H1 (cell line): ENCODE data around the gene ATG2B. TPM values are rescaled to one million over a fixed set of nuclear protein-coding genes. Genes with fewer than 3 reads are reported as not detected.
"Not testable (repeated sequence)": the region's sequence is repeated elsewhere in the genome, so short reads cannot be mapped to it uniquely, and the experiment has no call there.

Source experiments
- CTCF ChIA-PET: fragments of 300-600 bp; sonication (Branson Sonifier 250); formaldehyde crosslinking; loops from one replicate; lab custom pipeline; 2021; ENCODE audit not compliant: partially characterized antibody; lab: Charles Lee
- POLR2A ChIA-PET: fragments of 300-600 bp; sonication (Branson Sonifier 250); formaldehyde crosslinking; loops from one replicate; lab custom pipeline; 2021; ENCODE audit warnings: inconsistent platforms; ENCODE audit not compliant: partially characterized antibody; lab: Charles Lee
- DNase-seq, 2 experiments: peaks; one replicate each; pipeline versions ENCODE4 v3.0.0 to v3.0.0-alpha.2; 2010 to 2022; ENCODE audit warnings: low spot score in 2 of 2, low read depth in 1 of 2, mixed read lengths in 1 of 2
- FAIRE-seq: peaks from 2 replicates; lab custom pipeline; 2011; peaks lifted over from hg19 to GRCh38; lab: Jason Lieb, UNC
- H2AFZ ChIP-seq: 2 replicates; pipeline ENCODE4 v1.8.1; 2012; ENCODE audit warnings: low read length, inconsistent platforms
- H2AK5ac ChIP-seq: 2 replicates; pipeline ENCODE4 v1.6.1; 2013; ENCODE audit warnings: low read depth, low read length
- H2BK120ac ChIP-seq: replicated peaks from 2 replicates; pipeline ENCODE3; 2013; ENCODE audit warnings: low read depth, low read length, inconsistent platforms
- H2BK12ac ChIP-seq: 2 replicates; pipeline ENCODE4 v1.6.1; 2013; ENCODE audit warnings: low read depth, low read length
- H2BK15ac ChIP-seq: 2 replicates; pipeline ENCODE4 v1.6.1; 2013; ENCODE audit warnings: low read length
- H2BK20ac ChIP-seq: 2 replicates; pipeline ENCODE4 v1.6.1; 2013; ENCODE audit warnings: low read length
- H2BK5ac ChIP-seq: 2 replicates; pipeline ENCODE4 v1.6.1; 2013; ENCODE audit warnings: low read depth, low read length
- H3K14ac ChIP-seq: 2 replicates; pipeline ENCODE4 v1.6.1; 2013; ENCODE audit warnings: inconsistent platforms; ENCODE audit not compliant: insufficient read length
- H3K18ac ChIP-seq: 2 replicates; pipeline ENCODE4 v1.6.1; 2013; ENCODE audit warnings: low read length; ENCODE audit errors: extremely low read depth
- H3K23ac ChIP-seq: 2 replicates; pipeline ENCODE4 v1.6.1; 2013; ENCODE audit warnings: inconsistent platforms; ENCODE audit not compliant: insufficient read length
- H3K23me2 ChIP-seq: 2 replicates; pipeline ENCODE4 v1.6.1; 2013; ENCODE audit warnings: low read depth, low read length
- H3K27ac ChIP-seq: 2 replicates; pipeline ENCODE4 v1.6.1; 2011; ENCODE audit warnings: low read depth, low read length, inconsistent platforms
- H3K27me3 ChIP-seq, 4 experiments: replicated peaks in 1 of 4; 1 replicate in 1 of 4; 2 replicates in 3 of 4; pipeline versions ENCODE4 v1.6.1 to v1.8.1; 2011 to 2013; ENCODE audit warnings: low read length in 3 of 4, mild to moderate bottlenecking in 3 of 4, inconsistent platforms in 2 of 4, mixed read lengths in 2 of 4, moderate library complexity in 1 of 4; ENCODE audit not compliant: control insufficient read depth in 3 of 4, insufficient read depth in 3 of 4; ENCODE audit errors: extremely low read depth in 1 of 4
- H3K36me3 ChIP-seq, 4 experiments: 2 replicates each; pipeline versions ENCODE4 v1.6.1 to v1.8.1; 2011 to 2013; ENCODE audit warnings: mild to moderate bottlenecking in 4 of 4, low read length in 3 of 4, moderate library complexity in 2 of 4, control low read depth in 1 of 4, inconsistent platforms in 1 of 4; ENCODE audit not compliant: insufficient read depth in 4 of 4, control insufficient read depth in 2 of 4
- H3K4ac ChIP-seq: replicated peaks from 2 replicates; pipeline ENCODE3; 2013; ENCODE audit warnings: low read length, low read depth, mixed read lengths, inconsistent platforms; ENCODE audit not compliant: insufficient read length
- H3K4me1 ChIP-seq, 4 experiments: replicated peaks in 1 of 4; 1 replicate in 1 of 4; 2 replicates in 3 of 4; pipeline versions ENCODE4 v1.6.1 to v1.8.1; 2011 to 2013; ENCODE audit warnings: low read length in 3 of 4, inconsistent platforms in 2 of 4, mixed read lengths in 1 of 4; ENCODE audit not compliant: insufficient read depth in 4 of 4, control insufficient read depth in 3 of 4
- H3K4me2 ChIP-seq, 2 experiments: 2 replicates each; pipeline versions ENCODE4 v1.6.1 to v1.8.1; 2011 to 2013; ENCODE audit warnings: low read depth in 2 of 2, low read length in 2 of 2, control low read depth in 1 of 2, inconsistent platforms in 1 of 2, mild to moderate bottlenecking in 1 of 2; ENCODE audit not compliant: insufficient read depth in 1 of 2
- H3K4me3 ChIP-seq, 4 experiments: fragments of 200-600, 300-600 bp in 1 of 4; sonication (generic), shearing (Covaris generic), sonication (Bioruptor Twin) in 1 of 4; 2 replicates each; pipeline versions ENCODE4 v1.5.1 to v1.8.1; 2011 to 2016; ENCODE audit warnings: low read length in 4 of 4, low read depth in 3 of 4, control low read depth in 2 of 4, inconsistent platforms in 2 of 4, mild to moderate bottlenecking in 2 of 4, mixed read lengths in 1 of 4, moderate library complexity in 1 of 4; ENCODE audit not compliant: insufficient read depth in 2 of 4; ENCODE audit errors: extremely low read depth in 1 of 4
- H3K56ac ChIP-seq: replicated peaks from 2 replicates; pipeline ENCODE3; 2013; ENCODE audit warnings: low read depth, mild to moderate bottlenecking, mixed read lengths, low read length, inconsistent platforms; ENCODE audit not compliant: insufficient read length
- H3K79me1 ChIP-seq: 2 replicates; pipeline ENCODE4 v1.6.1; 2013; ENCODE audit warnings: low read depth, low read length, control low read depth
- H3K79me2 ChIP-seq, 2 experiments: 2 replicates each; pipeline versions ENCODE4 v1.6.1 to v1.8.1; 2012 to 2013; ENCODE audit warnings: low read length in 2 of 2, mild to moderate bottlenecking in 2 of 2, inconsistent platforms in 1 of 2; ENCODE audit not compliant: insufficient read depth in 2 of 2, control insufficient read depth in 1 of 2
- H3K9ac ChIP-seq, 4 experiments: replicated peaks in 1 of 4; 1 replicate in 1 of 4; 2 replicates in 3 of 4; pipeline versions ENCODE4 v1.6.1 to v1.8.1; 2011 to 2013; ENCODE audit warnings: low read depth in 3 of 4, low read length in 3 of 4, control low read depth in 2 of 4, mild to moderate bottlenecking in 2 of 4, moderate library complexity in 2 of 4, inconsistent platforms in 1 of 4; ENCODE audit errors: extremely low read depth in 1 of 4
- H3K9me3 ChIP-seq, 2 experiments: 2 replicates each; pipeline versions ENCODE4 v1.6.1 to v1.8.1; 2012 to 2013; ENCODE audit warnings: mild to moderate bottlenecking in 2 of 2, moderate library complexity in 2 of 2, control low read depth in 1 of 2, inconsistent platforms in 1 of 2, low read depth in 1 of 2, low read length in 1 of 2, mixed read lengths in 1 of 2; ENCODE audit not compliant: insufficient read depth in 2 of 2
- H4K20me1 ChIP-seq, 2 experiments: replicated peaks in 1 of 2; 2 replicates each; pipeline versions ENCODE3 to v1.8.1; 2011 to 2013; ENCODE audit warnings: inconsistent platforms in 2 of 2, low read length in 2 of 2, mild to moderate bottlenecking in 1 of 2; ENCODE audit not compliant: insufficient read depth in 2 of 2, control insufficient read depth in 1 of 2
- H4K5ac ChIP-seq: 2 replicates; pipeline ENCODE4 v1.6.1; 2013; ENCODE audit warnings: low read length, low read depth, mixed read lengths, inconsistent platforms; ENCODE audit not compliant: insufficient read length
- H4K8ac ChIP-seq: 2 replicates; pipeline ENCODE4 v1.8.0; 2013; ENCODE audit warnings: mild to moderate bottlenecking, moderate library complexity, low read length, inconsistent platforms; ENCODE audit not compliant: insufficient read depth; ENCODE audit errors: extremely low read depth
- H4K91ac ChIP-seq: replicated peaks from 2 replicates; pipeline ENCODE3; 2013; ENCODE audit warnings: low read length, mixed read lengths, inconsistent platforms; ENCODE audit not compliant: insufficient read length
- WGBS, 2 experiments: shearing (Covaris generic) in 1 of 2; methylation state at CpG; one replicate each; pipeline versions ENCODE4 v1.1.6 to v1.1.7; 2013 to 2015; ENCODE audit warnings: low lambda C conversion rate in 2 of 2, mixed read lengths in 2 of 2, inconsistent platforms in 1 of 2, low coverage in 1 of 2, missing lambda C conversion rate in 1 of 2; ENCODE audit not compliant: insufficient replicate concordance in 2 of 2, insufficient coverage in 1 of 2, insufficient read length in 1 of 2; ENCODE audit errors: extremely low coverage in 1 of 2, missing lambda C conversion rate in 1 of 2; 5-methylcytosine and 5-hydroxymethylcytosine counted together
- polyA plus RNA-seq, 7 experiments: library from polyadenylated mRNA; depleted of rRNA in 3 of 7; stranded (reverse) in 5 of 7; unstranded in 2 of 7; fragments of >200 nt in 5 of 7; fragments of 200-250 nt in 2 of 7; gene quantifications; 1 replicate in 5 of 7; 2 replicates in 1 of 7; 4 replicates in 1 of 7; pipeline versions ENCODE4 v1.2.1 to v1.2.3, GENCODE V29; 2011 to 2013; ENCODE audit warnings: missing spikeins in 2 of 7, mixed read lengths in 2 of 7
- total RNA-seq: library from RNA; stranded (reverse); fragmentation: NEBNext Ultra II Directional; extraction: Animal tissue kit (Norgen Biotek cat#: 25700); gene quantifications from 2 replicates; pipeline ENCODE4 v1.2.1, GENCODE V29; 2021

ATG2B gene
- total and polyA plus RNA-seq, 2 of the 8 experiments (the other 6 are each of a cell fraction or from before 2014, with no cell fraction given): 4.6 to 14.4 TPM

- not testable (repeated sequence) for DNase-seq, H3K4me2 ChIP-seq, H2BK120ac ChIP-seq, H2BK5ac ChIP-seq, H3K23me2 ChIP-seq, H4K8ac ChIP-seq, H3K4me1 ChIP-seq, H4K20me1 ChIP-seq, H2BK20ac ChIP-seq, H3K27ac ChIP-seq, H2BK15ac ChIP-seq, H2BK12ac ChIP-seq, H2AK5ac ChIP-seq, H3K9ac ChIP-seq, FAIRE-seq, H3K23ac ChIP-seq, H4K5ac ChIP-seq, H3K4ac ChIP-seq, H3K18ac ChIP-seq, H3K4me3 ChIP-seq, H3K36me3 ChIP-seq, H3K27me3 ChIP-seq, H3K56ac ChIP-seq, H3K14ac ChIP-seq, H3K79me1 ChIP-seq, H2AFZ ChIP-seq, H3K79me2 ChIP-seq, H4K91ac ChIP-seq
- CTCF ChIA-PET: interaction anchor here (1.1 to 1.4 kb wide), 2 partner anchors 146 to 189 kb away, joined by 3 read pairs; no protein-coding TSS in a partner anchor
- POLR2A ChIA-PET: interaction anchor here (0.6 kb wide), 1 partner anchor 11 kb away, joined by 3 read pairs; no protein-coding TSS in a partner anchor
- 90% methylated on average over 3 of the region's 3 CpGs; no CpG with 5 or more reads in 1 of the 2 experiments for WGBS, 2 experiments
- peaks cover 3 to 16% of the 10 kb centered on the region in 2 experiments; a peak in 3 of 4 replicates for H3K9me3 ChIP-seq
Measured at GRCh38 chr14:96245074-96245473, 118.1 kb downstream of the ATG2B start.
